Measurements from ENCODE around the gene MISP3. TPM values are rescaled to one million over a fixed set of nuclear protein-coding genes. Genes with fewer than 3 reads are reported as not detected.

Gene MISP3
- total RNA-seq, 1 donor from 2014 or later, result 8.1 TPM

DNA sequence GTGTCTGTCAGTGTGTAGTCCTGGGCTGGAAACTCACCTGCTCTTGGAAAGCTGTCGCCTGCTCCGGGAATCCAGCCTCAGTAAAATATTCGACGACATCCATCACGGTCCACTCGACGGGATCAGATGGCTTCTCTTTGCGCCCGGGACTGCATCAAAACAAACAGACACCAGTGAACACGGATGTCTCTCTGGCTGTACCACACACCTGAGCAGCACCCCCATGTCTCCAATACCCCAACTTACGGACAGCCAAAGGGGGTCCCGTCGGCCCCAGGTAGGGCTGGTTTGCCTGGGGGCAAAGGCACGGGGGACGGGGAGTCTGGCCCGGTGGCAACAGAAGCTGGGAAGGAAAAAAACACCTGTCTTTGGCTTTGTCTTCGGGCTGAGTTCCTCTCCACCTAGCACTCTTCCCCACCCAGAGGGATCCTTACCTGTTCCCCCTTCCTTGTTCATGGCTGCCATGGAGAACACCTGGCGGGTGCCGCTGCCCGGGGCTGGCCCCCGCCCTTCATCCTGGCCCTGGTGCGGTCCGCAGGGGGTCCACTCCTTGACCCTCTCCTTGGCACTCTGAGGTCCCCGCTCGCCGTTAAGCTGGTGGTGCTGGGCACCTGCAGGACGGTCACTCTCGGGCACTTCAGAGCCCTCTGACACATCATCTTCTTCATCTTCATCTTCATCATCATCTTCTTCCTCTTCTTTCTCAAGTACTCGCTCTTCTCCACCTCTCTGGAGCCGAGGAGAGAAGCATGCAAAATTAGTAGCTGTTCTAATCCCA is 16.2 kb downstream of the MISP3 start:
- peaks cover 24% of the 10 kb centered on the region for H3K4me1 ChIP-seq
- DNase-seq, result no peak
- peak overlapping the region; percentile 98 for H3K27ac ChIP-seq (replicated peaks)
- intact Hi-C loops (cut with micrococcal nuclease), result no loop called here
- no peak for TF ChIP-seq CTCF (IDR thresholded peaks at IDR 0.05; ENCODE audit: borderline replicate concordance)
- peaks cover 11% of the 10 kb centered on the region for H3K9me3 ChIP-seq (replicated peaks)
- peak overlapping the region; percentile 95 for H3K4me3 ChIP-seq
- H3K36me3 ChIP-seq, result peaks cover 25% of the 10 kb centered on the region
- H3K27me3 ChIP-seq (ENCODE audit: low read depth), result no peaks in the 10 kb centered on the region

DNA sequence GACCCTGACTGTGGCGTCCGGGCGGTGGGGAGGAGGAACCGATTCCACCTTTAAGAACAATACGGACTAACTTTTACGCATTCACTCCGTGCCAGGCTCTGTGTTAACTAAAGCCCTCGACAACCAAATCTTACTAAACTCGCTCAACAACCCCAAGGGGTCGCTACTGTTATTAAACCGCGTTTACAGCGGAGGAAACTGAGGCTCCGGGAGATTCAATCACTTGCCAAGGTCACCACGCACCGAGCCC is 16.8 kb downstream of the MISP3 start:
- intact Hi-C loops (cut with micrococcal nuclease), result no loop called here
- H3K27ac ChIP-seq (replicated peaks), result peak overlapping the region; percentile 98
- H3K27me3 ChIP-seq (ENCODE audit: low read depth), result no peaks in the 10 kb centered on the region
- H3K9me3 ChIP-seq (replicated peaks), result peaks cover 12% of the 10 kb centered on the region
- H3K36me3 ChIP-seq, result peaks cover 25% of the 10 kb centered on the region
- peaks cover 24% of the 10 kb centered on the region for H3K4me1 ChIP-seq
- DNase-seq, result no peak
- TF ChIP-seq CTCF (IDR thresholded peaks at IDR 0.05; ENCODE audit: borderline replicate concordance), result peak; percentile 26
- peak overlapping the region; percentile 95 for H3K4me3 ChIP-seq

GRCh38 chr19:14089662-14090508 is 17.3 kb downstream of the MISP3 start:
- intact Hi-C loops (cut with micrococcal nuclease), result no loop called here
- TF ChIP-seq CTCF (IDR thresholded peaks at IDR 0.05; ENCODE audit: borderline replicate concordance), result no peak
- H3K4me3 ChIP-seq, result peak overlapping the region; percentile 95
- peak; percentile 58 for DNase-seq
- H3K27ac ChIP-seq (replicated peaks), result peak overlapping the region; percentile 98
- H3K36me3 ChIP-seq, result peaks cover 25% of the 10 kb centered on the region
- H3K4me1 ChIP-seq, result peaks cover 24% of the 10 kb centered on the region
- H3K9me3 ChIP-seq (replicated peaks), result peaks cover 12% of the 10 kb centered on the region
- H3K27me3 ChIP-seq (ENCODE audit: low read depth), result no peaks in the 10 kb centered on the region

GRCh38 chr19:14090509-14091080 is 18.0 kb downstream of the MISP3 start, which contains the start of gene SAMD1:
SAMD1 (minus strand) TSS chr19:14090751.
- Histone ChIP-seq H3K27ac (replicated peaks) (peak within 1 kb of the TSS; percentile 98), H3K4me1 (peaks cover 24% of the 10 kb centered on the region), H3K36me3 (peaks cover 28% of the 10 kb centered on the region), H3K27me3 (ENCODE audit: low read depth) (no peaks in the 10 kb centered on the region), H3K4me3 (peak within 1 kb of the TSS; percentile 95), H3K9me3 (replicated peaks) (peaks cover 12% of the 10 kb centered on the region)
- intact Hi-C loops (cut with micrococcal nuclease), result no loop called here
- peak; percentile 95 for DNase-seq
- no peak for TF ChIP-seq CTCF (IDR thresholded peaks at IDR 0.05; ENCODE audit: borderline replicate concordance)

GRCh38 chr19:14091081-14091812 is 18.7 kb downstream of the MISP3 start:
- intact Hi-C loops (cut with micrococcal nuclease), result no loop called here
- H3K27ac ChIP-seq (replicated peaks), result peak overlapping the region; percentile 98
- H3K4me3 ChIP-seq, result peak overlapping the region; percentile 95
- DNase-seq, result no peak
- peaks cover 24% of the 10 kb centered on the region for H3K4me1 ChIP-seq
- peaks cover 12% of the 10 kb centered on the region for H3K9me3 ChIP-seq (replicated peaks)
- peak; percentile 37 for TF ChIP-seq CTCF (IDR thresholded peaks at IDR 0.05; ENCODE audit: borderline replicate concordance)
- H3K27me3 ChIP-seq (ENCODE audit: low read depth), result no peaks in the 10 kb centered on the region
- H3K36me3 ChIP-seq, result peaks cover 32% of the 10 kb centered on the region
